K562 (cell line): ENCODE measurements around the gene MKS1. TPM values are rescaled to one million over a fixed set of nuclear protein-coding genes. Genes with fewer than 3 reads are reported as not detected.

ENCODE experiments used
- AFF1 ChIP-seq, 2 experiments: fragments of 450-650 bp; IDR thresholded peaks; 2 replicates each; pipeline ENCODE4 v1.6.1; 2018; ENCODE audit warnings: mild to moderate bottlenecking in 2 of 2, low read depth in 1 of 2; ENCODE audit not compliant: partially characterized antibody in 2 of 2
- BHLHE40 ChIP-seq: IDR thresholded peaks from 2 replicates; pipeline ENCODE4 v1.6.1; 2011; ENCODE audit warnings: low read length, improper control_type of control experiment
- MAX ChIP-seq: sonication (generic); formaldehyde crosslinking; IDR thresholded peaks from 2 replicates; pipeline ENCODE4 v1.9.0; 2022; ENCODE audit warnings: mild to moderate bottlenecking, missing genetic modification reagents
- MCM3 ChIP-seq: fragments of 450-650 bp; IDR thresholded peaks from 2 replicates; pipeline ENCODE4 v1.6.1; 2016
- THRAP3 ChIP-seq: fragments of 450-650 bp; IDR thresholded peaks from 2 replicates; pipeline ENCODE4 v1.6.1; 2016; ENCODE audit warnings: mild to moderate bottlenecking, inconsistent platforms, borderline replicate concordance
- ZNF232 ChIP-seq: sonication (generic); formaldehyde crosslinking; IDR thresholded peaks from 2 replicates; pipeline ENCODE4 v1.8.0; 2022; ENCODE audit warnings: mild to moderate bottlenecking, missing genetic modification reagents
- ZNF445 ChIP-seq: fragments of 250-450 bp; sonication (Bioruptor Pico); IDR thresholded peaks from 2 replicates; pipeline ENCODE4 v1.4.0; 2020; ENCODE audit warnings: low read depth, mild to moderate bottlenecking, moderate library complexity
- ZNF584 ChIP-seq: fragments of 200-800 bp; sonication (Bioruptor generic); IDR thresholded peaks from 2 replicates; pipeline ENCODE4 v1.6.1; 2016; ENCODE audit warnings: low read depth, mild to moderate bottlenecking, missing genetic modification characterization, missing compliant biosample characterization
- ZNF586 ChIP-seq: fragments of 450-650 bp; formaldehyde crosslinking; conservative IDR thresholded peaks from 2 replicates; pipeline ENCODE4 v1.4.0; 2020; ENCODE audit warnings: mild to moderate bottlenecking, moderate library complexity
- polyA plus RNA-seq, 8 experiments: library from polyadenylated mRNA; depleted of rRNA in 4 of 8; stranded (reverse) in 5 of 8; unstranded in 3 of 8; fragments of >200 nt; fragmentation: Nextera tagmentation in 2 of 8; fragmentation: Illumina TruSeq in 1 of 8; extraction: Ambion mirVana in 2 of 8; extraction: Trizol in 1 of 8; gene quantifications; 2 replicates each; pipeline versions ENCODE4 v1.2.1 to v1.2.3, GENCODE V29; 2011 to 2014; ENCODE audit warnings: inconsistent platforms in 1 of 8, missing spikeins in 1 of 8
- total RNA-seq, 7 experiments: library from RNA; depleted of rRNA in 6 of 7; stranded (reverse); fragments of >200 nt in 6 of 7; fragmentation: Illumina TruSeq in 2 of 7; extraction: Trizol in 2 of 7; gene quantifications; 2 replicates each; pipeline versions ENCODE4 v1.2.1 to v1.2.3, GENCODE V29; 2011 to 2021; ENCODE audit warnings: low replicate concordance in 1 of 7
- TF ChIP-seq, protein P1 (sequence below): IDR thresholded peaks from 2 replicates; pipeline ENCODE4 v1.6.1; 2016; ENCODE audit warnings: missing genetic modification characterization, missing compliant biosample characterization
- TF ChIP-seq, protein P2 (sequence below): IDR thresholded peaks from 2 replicates; pipeline ENCODE4 v1.6.1; 2011; ENCODE audit warnings: borderline replicate concordance, low read depth, mild to moderate bottlenecking, moderate library complexity, low read length; ENCODE audit not compliant: insufficient read depth, poor library complexity, severe bottlenecking

MKS1 gene
- total and polyA plus RNA-seq, 9 of the 15 experiments (the other 6 are each of a cell fraction or from before 2014, with no cell fraction given), result 16.3 to 31.0 (median 25.9) TPM

DNA sequence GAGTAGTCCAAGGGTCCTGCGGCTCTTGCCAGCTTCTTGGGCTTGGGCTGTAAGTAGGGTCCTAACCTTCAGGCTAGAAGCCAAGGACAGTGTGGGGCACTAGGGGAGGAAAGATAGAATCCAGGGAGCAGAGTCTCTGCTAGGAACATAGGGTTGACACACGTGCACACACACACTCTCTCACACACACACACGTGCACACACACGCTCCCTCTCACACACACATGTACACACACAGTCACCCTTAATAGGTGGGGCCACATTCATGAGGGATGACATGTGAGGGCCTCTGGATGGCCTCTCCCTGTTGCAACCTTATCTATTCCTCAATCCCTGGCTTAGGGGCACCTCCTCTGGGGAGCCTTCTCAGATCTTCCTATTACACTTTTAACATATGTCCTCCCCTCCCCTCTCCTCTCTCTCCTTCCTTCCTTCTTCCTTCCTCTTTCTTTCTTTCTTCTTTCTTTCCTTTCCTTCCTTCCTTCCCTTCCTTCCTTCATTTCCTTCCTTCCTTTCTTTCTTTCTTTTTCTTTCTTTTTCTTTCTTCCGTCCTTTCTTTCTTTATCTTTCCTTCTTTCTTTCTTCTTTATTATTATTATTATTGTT, 23.4 kb downstream of the MKS1 start (continued):
- TF ChIP-seq MCM3 (no peak), MAX (CRISPR knock-in tag) (peak; percentile 32; the same call in 1 of the 2 replicates), AFF1 (IDR thresholded peaks at IDR 0.05; ENCODE audit: low read depth in 1 of 2, partially characterized antibody in 2 of 2) (no peak), THRAP3 (peak; percentile 76; the same call in 1 of the 2 replicates), ZNF584 (no peak), ZNF232 (CRISPR knock-in tag) (no peak), ZNF586 (CRISPR knock-in tag) (no peak), BHLHE40 (peak; percentile 33; the same call in 1 of the 2 replicates), ZNF445 (CRISPR knock-in tag) (no peak)
- TF ChIP-seq, protein P1, sequence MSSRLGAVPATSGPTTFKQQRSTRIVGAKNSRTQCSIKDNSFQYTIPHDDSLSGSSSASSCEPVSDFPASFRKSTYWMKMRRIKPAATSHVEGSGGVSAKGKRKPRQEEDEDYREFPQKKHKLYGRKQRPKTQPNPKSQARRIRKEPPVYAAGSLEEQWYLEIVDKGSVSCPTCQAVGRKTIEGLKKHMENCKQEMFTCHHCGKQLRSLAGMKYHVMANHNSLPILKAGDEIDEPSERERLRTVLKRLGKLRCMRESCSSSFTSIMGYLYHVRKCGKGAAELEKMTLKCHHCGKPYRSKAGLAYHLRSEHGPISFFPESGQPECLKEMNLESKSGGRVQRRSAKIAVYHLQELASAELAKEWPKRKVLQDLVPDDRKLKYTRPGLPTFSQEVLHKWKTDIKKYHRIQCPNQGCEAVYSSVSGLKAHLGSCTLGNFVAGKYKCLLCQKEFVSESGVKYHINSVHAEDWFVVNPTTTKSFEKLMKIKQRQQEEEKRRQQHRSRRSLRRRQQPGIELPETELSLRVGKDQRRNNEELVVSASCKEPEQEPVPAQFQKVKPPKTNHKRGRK, result peak; percentile 90
- TF ChIP-seq, protein P2, sequence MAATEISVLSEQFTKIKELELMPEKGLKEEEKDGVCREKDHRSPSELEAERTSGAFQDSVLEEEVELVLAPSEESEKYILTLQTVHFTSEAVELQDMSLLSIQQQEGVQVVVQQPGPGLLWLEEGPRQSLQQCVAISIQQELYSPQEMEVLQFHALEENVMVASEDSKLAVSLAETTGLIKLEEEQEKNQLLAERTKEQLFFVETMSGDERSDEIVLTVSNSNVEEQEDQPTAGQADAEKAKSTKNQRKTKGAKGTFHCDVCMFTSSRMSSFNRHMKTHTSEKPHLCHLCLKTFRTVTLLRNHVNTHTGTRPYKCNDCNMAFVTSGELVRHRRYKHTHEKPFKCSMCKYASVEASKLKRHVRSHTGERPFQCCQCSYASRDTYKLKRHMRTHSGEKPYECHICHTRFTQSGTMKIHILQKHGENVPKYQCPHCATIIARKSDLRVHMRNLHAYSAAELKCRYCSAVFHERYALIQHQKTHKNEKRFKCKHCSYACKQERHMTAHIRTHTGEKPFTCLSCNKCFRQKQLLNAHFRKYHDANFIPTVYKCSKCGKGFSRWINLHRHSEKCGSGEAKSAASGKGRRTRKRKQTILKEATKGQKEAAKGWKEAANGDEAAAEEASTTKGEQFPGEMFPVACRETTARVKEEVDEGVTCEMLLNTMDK, result no peak
